Subcutaneous adipose tissue (tissue), 4 donors: ENCODE results near the gene VGLL4. TPM values are rescaled to one million over a fixed set of nuclear protein-coding genes. Genes with fewer than 3 reads are reported as not detected.

Experiments
- total RNA-seq, 4 donors: library from RNA; depleted of rRNA; stranded (reverse); fragments of >200 nt; gene quantifications; one replicate each; pipeline ENCODE4 v1.1.0, GENCODE V29; 2016
- TF ChIP-seq, protein P1 (sequence below): fragments of 450-650 bp; IDR thresholded peaks from one replicate; pipeline ENCODE4 v1.5.1; 2016; ENCODE audit warnings: low read depth, mild to moderate bottlenecking, control low read depth, antibody characterized with exemption, moderate library complexity

VGLL4 gene
- total RNA-seq, 4 donors from 2014 or later, result 37.6 to 47.8 (median 40.4) TPM

DNA sequence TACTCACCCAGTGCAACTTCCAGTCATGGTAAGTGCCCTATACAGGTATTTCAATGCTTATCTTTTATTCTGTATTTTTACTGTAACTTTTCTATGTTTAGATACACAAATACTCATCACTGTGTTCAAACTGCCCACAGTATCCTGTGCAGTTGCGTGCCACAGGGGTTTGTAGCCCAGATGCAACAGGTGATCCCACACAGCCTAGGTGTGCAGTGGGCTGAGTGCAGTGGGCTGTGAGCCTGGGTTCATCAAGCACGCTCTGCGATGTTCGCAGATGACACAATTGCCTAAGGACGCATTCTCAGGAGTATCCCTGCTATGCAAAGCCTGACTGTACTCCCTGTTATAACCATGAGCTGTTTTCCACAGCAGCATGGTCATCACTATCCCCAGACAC lies 36.2 kb upstream of the VGLL4 start:
- TF ChIP-seq, protein P1, sequence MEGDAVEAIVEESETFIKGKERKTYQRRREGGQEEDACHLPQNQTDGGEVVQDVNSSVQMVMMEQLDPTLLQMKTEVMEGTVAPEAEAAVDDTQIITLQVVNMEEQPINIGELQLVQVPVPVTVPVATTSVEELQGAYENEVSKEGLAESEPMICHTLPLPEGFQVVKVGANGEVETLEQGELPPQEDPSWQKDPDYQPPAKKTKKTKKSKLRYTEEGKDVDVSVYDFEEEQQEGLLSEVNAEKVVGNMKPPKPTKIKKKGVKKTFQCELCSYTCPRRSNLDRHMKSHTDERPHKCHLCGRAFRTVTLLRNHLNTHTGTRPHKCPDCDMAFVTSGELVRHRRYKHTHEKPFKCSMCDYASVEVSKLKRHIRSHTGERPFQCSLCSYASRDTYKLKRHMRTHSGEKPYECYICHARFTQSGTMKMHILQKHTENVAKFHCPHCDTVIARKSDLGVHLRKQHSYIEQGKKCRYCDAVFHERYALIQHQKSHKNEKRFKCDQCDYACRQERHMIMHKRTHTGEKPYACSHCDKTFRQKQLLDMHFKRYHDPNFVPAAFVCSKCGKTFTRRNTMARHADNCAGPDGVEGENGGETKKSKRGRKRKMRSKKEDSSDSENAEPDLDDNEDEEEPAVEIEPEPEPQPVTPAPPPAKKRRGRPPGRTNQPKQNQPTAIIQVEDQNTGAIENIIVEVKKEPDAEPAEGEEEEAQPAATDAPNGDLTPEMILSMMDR, result no peak

DNA sequence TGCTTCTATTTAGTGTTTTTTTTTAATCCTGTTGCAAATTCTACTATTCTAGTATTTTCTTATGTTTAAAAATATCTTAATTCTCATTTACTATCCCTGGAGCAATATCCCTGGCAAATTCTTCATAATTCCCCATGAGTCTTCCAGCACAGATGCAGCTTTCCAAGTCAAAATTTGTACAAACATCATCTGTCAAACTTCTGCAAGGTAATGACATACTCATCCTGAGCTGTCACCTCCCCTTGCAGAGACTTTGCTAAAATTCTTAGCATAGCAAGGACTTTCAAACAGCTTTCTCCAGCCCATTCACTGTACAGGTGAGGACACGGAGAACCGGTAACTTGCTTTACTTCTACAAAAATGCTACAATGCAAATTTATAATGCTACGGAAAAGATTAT lies 28.6 kb upstream of the VGLL4 start:
- TF ChIP-seq, protein P1, result no peak

DNA sequence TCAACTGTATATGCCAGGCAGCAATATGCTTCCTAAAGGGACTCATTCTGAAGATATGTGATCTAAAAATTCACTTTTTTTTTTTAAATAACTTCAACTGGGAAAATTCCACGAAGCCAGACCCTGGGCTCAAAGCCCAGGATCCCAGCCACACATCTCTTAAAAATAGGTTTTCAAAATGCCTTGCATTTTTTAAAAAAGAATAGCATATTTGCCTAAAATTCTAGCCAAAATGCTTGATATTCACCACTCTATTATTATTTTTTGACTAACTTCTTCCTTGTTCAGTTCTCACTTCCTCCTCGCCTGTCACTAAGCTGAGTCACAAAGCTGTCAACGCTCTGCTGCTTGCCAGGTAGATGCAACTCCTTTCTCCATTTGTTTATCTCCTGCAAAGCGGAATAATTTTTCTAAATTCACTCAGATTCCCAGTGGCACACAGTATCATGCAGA lies 28.0 kb upstream of the VGLL4 start:
- TF ChIP-seq, protein P1, result no peak

DNA sequence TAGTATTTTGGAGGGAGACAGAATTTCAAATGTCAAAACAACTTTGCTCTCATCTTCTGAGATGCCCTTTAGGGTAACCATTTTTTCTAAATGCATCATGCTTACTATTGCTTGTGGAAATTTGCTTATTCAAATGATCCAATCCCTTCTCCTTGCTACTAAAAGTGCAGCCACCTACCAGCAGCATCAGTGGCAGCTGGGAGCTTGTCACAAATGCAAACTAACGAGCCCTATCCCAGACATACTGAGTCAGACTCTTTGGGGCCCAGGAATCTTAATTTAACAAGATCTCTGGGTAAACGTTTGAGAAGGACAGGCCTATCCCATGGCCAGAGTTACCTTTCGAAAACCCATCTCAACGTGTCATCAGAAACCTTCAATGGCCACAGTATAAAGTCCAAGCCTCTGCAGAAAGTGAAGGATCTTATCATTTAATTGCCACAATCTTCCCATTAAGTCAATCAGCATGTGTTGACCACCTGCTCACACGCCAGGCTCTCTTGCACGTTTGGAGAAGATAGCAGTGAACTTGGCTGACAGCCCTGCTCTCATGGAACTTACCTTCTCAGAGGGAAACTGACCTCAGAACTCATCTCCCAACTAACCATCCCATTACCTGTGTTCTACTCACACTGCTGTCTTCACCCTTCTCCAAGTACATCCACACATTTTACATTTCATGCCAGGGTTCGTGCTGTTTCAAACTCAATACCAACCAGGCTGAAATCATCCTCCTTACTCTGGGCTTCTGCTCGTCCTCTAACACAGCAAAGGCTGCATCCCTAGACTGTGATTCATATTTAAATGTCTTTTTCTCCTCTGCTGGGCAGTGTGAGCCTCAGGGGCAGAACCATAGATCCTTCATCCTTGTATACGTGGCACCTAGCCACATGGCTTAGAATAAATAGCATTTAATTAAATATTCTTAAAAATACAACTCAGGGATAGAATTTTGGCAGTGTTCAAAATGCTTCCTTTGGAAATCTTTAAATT lies 24.8 kb upstream of the VGLL4 start:
- TF ChIP-seq, protein P1, result no peak

DNA sequence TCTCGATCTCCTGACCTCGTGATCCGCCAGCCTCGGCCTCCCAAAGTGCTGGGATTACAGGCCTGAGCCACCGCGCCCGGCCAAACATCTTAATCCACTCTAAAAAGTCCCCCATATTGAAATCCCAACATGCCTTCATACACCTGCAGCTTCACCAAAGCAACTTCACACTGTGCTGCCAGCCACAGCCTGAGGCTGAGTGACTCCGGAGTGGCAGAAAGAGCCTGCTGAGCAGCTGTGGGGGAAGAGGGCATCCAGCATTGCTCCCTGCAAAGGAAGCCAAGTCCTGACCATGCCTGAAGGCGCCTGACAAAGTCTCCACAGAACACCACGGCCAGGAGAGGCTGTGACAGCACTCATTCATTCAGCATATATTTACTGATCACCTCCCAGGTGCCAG lies 21.6 kb upstream of the VGLL4 start:
- TF ChIP-seq, protein P1, result no peak

DNA sequence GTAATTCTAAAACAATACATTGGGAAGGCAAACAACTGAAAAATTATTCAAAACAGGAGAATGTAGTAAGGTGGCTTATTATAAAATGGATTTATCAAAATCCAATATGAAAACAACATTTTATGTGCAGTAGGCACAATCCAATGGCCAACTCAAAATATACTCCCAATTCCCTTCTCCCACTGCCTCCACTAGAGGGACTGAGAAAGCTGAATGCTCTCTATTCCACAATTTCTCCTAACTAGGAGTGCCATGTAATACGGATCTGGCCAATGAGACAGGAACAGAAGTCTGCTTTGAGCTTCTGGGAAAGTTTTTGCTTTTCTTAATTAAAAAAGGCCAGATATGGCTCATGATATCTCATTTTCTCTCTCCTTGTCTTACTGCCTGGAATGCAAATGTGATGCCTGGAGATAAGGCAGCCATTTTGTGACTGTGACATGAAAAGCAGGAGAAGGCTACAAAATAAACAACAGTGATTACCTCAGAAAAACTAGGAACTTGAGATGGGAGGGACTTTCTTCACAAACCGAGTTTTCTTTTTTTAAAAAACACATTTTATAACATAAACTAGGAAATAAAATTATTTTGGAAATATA lies 18.8 kb upstream of the VGLL4 start:
- TF ChIP-seq, protein P1, result no peak

DNA sequence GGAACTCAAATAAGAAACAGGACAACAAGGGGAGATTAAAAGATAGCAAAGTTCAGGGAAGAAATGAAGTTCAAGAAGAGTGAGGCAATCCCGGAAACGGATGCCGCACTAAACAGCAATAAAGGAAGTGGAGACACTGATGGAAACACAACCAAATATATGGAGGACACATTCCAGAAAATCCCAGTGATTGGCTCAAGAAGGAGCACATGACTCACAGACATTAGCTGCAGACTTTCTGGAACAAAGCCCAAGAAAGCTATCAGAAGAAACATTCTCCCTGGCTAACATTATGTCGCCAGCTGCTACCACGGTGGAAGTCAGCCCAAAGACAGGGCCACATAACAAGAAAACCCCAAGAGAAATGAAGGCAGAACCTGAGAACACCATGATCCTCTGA lies 18.1 kb upstream of the VGLL4 start:
- TF ChIP-seq, protein P1, result no peak
